HG03135 (cell line): ENCODE results near the gene CAMP.
"Not testable (repeated sequence)": the region's sequence is repeated elsewhere in the genome, so short reads cannot be mapped to it uniquely, and the experiment has no call there.

Experiments used
- ATAC-seq: cut with Tn5 transposase; IDR thresholded peaks from one replicate; pipeline ENCODE4 v1.9.1; 2021; ENCODE audit warnings: mild to moderate bottlenecking, moderate library complexity; ENCODE audit not compliant: unreplicated experiment

Gene CAMP

GRCh38 chr3:48211776-48212175 lies 11.5 kb upstream of the CAMP start:
- ATAC-seq, result not testable (repeated sequence)

- no peak for ATAC-seq
Observed at GRCh38 chr3:48214225-48214624, 9.1 kb upstream of the CAMP start.

- ATAC-seq, result no peak
Observed at GRCh38 chr3:48215019-48215418, 8.3 kb upstream of the CAMP start.

- ATAC-seq, result no peak
Observed at GRCh38 chr3:48215466-48215865, 7.8 kb upstream of the CAMP start.

GRCh38 chr3:48215876-48216275 lies 7.4 kb upstream of the CAMP start:
- no peak for ATAC-seq

- ATAC-seq, result no peak
Observed at GRCh38 chr3:48217449-48217848, 5.8 kb upstream of the CAMP start.

- ATAC-seq, result no peak
Observed at GRCh38 chr3:48218537-48218936, 4.8 kb upstream of the CAMP start.

GRCh38 chr3:48219543-48219942 lies 3.8 kb upstream of the CAMP start:
- no peak for ATAC-seq

- ATAC-seq, result no peak
Observed at GRCh38 chr3:48220746-48221145, 2.5 kb upstream of the CAMP start.

GRCh38 chr3:48225587-48225986 lies 2.3 kb downstream of the CAMP start:
- ATAC-seq, result no peak

- no peak for ATAC-seq
Observed at GRCh38 chr3:48226939-48227338, 3.6 kb downstream of the CAMP start.

- ATAC-seq, result no peak
Observed at GRCh38 chr3:48232232-48232631, 8.9 kb downstream of the CAMP start.

- peak; percentile 67 for ATAC-seq
Observed at GRCh38 chr3:48232734-48233133, 9.4 kb downstream of the CAMP start.

- ATAC-seq, result no peak
Observed at GRCh38 chr3:48233542-48233941, 10.2 kb downstream of the CAMP start.

- ATAC-seq, result no peak
Observed at GRCh38 chr3:48236531-48236930, 13.2 kb downstream of the CAMP start.

GRCh38 chr3:48238531-48239085 lies 15.3 kb downstream of the CAMP start:
- no peak for ATAC-seq

GRCh38 chr3:48240000-48240963 lies 17.0 kb downstream of the CAMP start:
- ATAC-seq, result no peak

GRCh38 chr3:48241796-48242455 lies 18.6 kb downstream of the CAMP start:
- no peak for ATAC-seq

- no peak for ATAC-seq
Observed at GRCh38 chr3:48243886-48244285, 20.6 kb downstream of the CAMP start.

- ATAC-seq, result no peak
Observed at GRCh38 chr3:48244461-48244860, 21.2 kb downstream of the CAMP start.

- no peak for ATAC-seq
Observed at GRCh38 chr3:48245136-48245535, 21.8 kb downstream of the CAMP start.

- ATAC-seq, result no peak
Observed at GRCh38 chr3:48247401-48247811, 24.1 kb downstream of the CAMP start.
